ENCODE measurements around the gene LRP1.

The LRP1 gene

GRCh38 chr12:57235017-57235727, 106.9 kb downstream of the LRP1 start:
- TF ChIP-seq, protein P1, sequence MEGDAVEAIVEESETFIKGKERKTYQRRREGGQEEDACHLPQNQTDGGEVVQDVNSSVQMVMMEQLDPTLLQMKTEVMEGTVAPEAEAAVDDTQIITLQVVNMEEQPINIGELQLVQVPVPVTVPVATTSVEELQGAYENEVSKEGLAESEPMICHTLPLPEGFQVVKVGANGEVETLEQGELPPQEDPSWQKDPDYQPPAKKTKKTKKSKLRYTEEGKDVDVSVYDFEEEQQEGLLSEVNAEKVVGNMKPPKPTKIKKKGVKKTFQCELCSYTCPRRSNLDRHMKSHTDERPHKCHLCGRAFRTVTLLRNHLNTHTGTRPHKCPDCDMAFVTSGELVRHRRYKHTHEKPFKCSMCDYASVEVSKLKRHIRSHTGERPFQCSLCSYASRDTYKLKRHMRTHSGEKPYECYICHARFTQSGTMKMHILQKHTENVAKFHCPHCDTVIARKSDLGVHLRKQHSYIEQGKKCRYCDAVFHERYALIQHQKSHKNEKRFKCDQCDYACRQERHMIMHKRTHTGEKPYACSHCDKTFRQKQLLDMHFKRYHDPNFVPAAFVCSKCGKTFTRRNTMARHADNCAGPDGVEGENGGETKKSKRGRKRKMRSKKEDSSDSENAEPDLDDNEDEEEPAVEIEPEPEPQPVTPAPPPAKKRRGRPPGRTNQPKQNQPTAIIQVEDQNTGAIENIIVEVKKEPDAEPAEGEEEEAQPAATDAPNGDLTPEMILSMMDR (conservative IDR thresholded peaks at IDR 0.05) = no peak
- TF ChIP-seq ZFX (IDR thresholded peaks at IDR 0.05) = no peak
- peak overlapping the region; percentile 6; the same call in 1 of the 2 replicates for H3K27ac ChIP-seq

DNA sequence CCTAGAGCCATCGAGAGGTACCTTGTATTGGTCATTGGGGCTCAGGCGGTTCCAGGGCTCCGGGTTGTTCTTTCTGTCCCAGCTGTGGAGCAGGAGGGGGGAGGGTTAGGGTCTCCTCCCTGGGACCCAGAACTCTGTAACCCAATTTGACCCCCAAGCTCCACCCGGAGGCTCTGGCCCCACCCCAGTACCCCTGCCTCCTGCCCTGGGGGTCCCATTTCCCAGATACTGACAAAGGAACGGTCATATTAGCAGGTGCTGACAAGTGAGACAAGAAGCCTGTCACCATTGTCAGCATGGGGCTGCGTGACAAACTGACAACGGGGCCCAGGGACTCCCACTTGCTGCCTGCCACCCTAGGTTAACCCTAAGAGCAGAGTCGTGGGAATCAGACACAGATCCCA, 107.4 kb downstream of the LRP1 start:
- H3K27ac ChIP-seq = peak overlapping the region; percentile 6; the same call in 1 of the 2 replicates
- TF ChIP-seq, protein P1 (conservative IDR thresholded peaks at IDR 0.05) = no peak
- TF ChIP-seq ZFX (IDR thresholded peaks at IDR 0.05) = no peak

DNA sequence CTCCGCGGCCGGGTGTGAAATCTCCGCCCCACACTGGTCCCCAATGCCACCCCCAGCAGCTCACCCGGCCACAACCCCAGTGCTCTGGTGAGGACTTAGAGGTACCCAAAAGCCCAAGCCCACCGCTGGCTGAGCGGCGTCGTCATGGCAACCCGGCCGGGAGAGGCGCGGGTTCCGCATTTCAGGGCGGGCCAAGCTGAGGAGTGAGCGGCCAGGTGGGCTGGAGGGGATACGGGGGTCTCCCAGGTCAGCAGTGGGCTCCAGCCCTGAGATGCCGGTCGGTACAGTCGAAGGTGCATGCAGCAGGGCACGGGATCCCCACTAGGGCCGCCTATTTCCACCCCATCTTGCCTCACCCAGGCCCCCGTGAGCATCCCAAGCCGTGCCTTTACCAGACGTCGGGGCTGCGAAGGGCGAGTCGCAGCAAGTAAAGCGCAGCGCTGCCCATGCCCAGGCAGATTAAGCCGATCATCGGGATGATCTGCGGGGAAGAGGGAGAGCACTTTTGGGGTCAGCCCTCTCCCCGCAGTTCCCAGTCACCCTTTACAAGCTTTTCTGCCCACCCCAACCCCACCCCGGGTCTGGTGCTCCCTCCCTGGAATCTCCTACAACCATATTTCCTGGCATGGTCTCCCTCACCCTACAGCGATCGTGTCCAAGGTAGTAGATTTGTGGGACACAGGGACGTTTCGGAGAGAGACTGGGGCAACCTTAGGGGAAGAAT, 108.1 kb downstream of the LRP1 start:
- no peak for TF ChIP-seq ZFX (IDR thresholded peaks at IDR 0.05)
- TF ChIP-seq, protein P1 (conservative IDR thresholded peaks at IDR 0.05) = no peak
- no peak overlapping the region for H3K27ac ChIP-seq

DNA sequence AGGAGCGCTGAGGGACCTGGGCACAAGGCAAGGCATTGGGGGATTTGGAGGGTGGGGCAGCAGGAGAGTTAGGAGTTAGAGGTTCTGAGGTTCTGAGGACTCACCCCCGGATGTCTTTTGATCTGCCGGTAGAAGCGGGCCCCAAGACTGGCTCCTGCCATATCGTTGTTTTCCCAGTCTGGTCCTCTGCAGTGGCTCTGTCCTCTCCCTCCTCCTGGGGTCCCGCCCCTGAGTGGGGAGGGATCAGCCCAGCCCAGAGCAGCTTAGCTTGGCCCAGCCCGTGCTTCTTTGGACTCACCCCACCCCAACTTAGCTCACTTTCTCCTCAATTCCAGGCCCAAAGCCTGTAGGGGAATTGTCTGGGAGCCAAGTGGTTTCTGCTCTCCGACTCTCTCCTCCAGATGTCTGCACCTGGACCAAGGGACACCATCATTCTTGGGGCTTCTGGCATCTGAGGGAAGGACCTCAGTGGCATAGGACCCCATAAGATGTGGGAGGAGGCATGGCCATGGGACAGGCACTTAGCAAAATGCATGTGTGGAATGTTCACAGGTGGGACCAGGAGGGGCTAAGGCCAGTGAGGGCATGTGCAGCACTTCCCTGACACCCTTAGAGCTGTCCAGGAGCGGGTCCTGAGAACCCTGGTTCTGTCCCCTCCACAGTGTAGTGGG, 108.8 kb downstream of the LRP1 start:
- TF ChIP-seq ZFX (IDR thresholded peaks at IDR 0.05) = no peak
- H3K27ac ChIP-seq = no peak overlapping the region

DNA sequence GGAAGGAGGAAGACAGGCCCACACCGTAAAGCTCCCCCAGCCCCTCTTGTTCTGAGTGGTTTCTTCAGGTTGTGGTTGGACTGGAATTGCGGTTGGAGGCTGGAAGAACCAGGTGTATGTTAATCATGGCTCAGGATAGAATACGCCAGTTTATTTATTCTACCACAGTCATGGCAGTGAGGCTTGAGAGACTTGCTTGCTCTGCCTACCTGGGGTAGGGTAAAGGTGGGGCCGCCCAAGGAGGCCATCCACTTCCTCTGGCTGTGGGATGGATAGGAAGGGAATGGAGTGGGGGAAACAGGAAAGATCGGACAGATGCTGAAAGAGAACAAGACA, 109.3 kb downstream of the LRP1 start:
- no peak overlapping the region for H3K27ac ChIP-seq

DNA sequence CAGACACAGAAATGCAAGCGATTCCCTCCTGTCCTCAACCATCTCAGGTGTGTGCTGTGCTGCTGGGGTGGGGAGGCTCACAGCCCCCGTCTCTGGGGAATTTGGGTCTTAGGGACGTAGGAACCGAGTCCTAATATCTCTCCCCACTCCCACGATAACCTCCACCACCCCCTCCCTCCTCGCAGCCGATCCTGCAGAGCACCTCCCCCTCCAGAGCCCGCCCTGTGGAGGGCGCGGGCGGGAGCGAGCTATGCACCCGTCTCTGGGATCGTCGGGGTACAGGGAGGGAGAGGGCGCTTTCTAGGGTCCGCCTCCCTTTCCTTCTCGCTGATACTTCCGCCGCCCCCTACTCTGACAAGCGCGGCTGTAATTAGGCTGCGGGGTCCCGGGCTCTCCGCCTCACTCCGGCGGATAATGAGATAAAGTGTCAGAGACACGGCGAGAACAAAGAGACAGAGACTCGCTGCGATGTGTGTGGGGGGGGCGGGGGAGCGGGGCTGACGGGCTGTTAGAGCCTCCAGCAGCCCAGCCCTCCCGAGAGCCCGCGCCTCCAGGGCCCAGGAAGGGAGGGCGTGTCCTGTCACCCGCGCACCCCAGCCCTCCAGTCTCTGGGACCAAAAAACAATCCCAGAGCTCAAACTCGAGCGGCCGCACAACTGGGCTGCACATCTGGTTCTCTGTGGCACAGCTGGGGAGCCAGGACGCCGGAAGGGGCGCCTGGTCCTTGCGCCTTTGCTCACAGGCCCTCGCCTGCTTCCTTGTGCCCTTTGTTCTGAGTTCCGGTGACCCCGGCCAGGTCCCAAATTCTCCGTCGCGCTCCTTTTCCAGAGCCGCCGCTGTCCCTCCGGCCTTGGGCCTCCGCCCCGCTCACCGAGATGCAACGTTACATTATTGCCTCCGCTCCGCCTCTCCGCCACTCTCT, 109.9 kb downstream of the LRP1 start:
- no peak overlapping the region for H3K27ac ChIP-seq
- TF ChIP-seq, protein P1 (conservative IDR thresholded peaks at IDR 0.05) = no peak
- TF ChIP-seq ZFX (IDR thresholded peaks at IDR 0.05) = no peak

More for the DNA sequence above, 109.3 kb downstream of the LRP1 start:
- TF ChIP-seq ZFX (IDR thresholded peaks at IDR 0.05) = no peak
- TF ChIP-seq, protein P1 (conservative IDR thresholded peaks at IDR 0.05) = no peak

DNA sequence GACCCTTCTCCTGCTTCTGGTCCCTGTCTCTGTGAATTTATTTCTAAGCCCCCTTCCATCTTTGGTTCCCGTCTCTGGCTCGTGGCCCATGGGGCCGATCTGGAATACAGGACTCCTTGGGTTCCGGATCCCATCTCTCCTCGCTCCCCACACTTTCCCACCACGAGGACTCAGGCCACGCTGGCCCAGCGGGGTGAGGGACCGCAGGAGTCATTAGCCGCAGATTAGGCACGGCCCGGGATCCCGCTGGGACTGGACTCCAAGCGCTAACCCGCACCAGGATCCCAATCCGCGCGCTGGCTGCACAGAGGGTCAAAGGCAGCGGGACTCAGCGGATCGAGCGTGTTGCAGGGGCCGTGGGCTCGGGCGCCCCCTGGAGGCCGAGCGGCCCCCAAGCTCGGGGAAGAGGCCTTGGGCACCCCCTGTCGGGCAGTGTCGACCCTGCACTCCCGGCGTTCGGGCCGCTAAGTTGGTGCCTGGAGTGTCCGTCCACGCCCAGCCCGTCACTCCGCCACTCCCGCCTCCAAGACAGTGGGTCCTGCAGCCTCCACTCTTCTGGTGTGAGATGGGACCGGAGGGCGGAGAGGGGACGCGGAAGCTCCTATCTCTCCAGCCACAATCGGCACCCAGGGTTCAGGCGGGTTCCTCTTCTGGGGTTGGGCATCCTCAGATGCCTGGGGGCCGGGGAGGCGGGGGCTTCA, 110.7 kb downstream of the LRP1 start:
- TF ChIP-seq, protein P1 (conservative IDR thresholded peaks at IDR 0.05) = peak; percentile 100
- no peak for TF ChIP-seq ZFX (IDR thresholded peaks at IDR 0.05)
- H3K27ac ChIP-seq = peak overlapping the region; percentile 34; the same call in 1 of the 2 replicates
